ENCODE data around the gene FAM228B. TPM values are rescaled to one million over a fixed set of nuclear protein-coding genes. Genes with fewer than 3 reads are reported as not detected.

FAM228B gene
- 11.0 and 12.9 TPM in 2 replicates for total RNA-seq

GRCh38 chr2:24123195-24123921 lies at the start of gene FAM228B, which contains the start of gene PFN4:
Gene FAM228B (plus strand): TSS chr2:24123469. CDS start chr2:24124362, 893 bp downstream.
Gene PFN4 (minus strand): TSS chr2:24123334. CDS start chr2:24122535, 799 bp downstream.
- Histone ChIP-seq H3K4me3 (ENCODE audit: low read depth, low read length) (peak within 1 kb of the TSS; percentile 69), H3K36me3 (ENCODE audit: control insufficient read depth, insufficient read depth, low read length) (no peaks in the 10 kb centered on the region), H3K27me3 (ENCODE audit: control insufficient read depth, insufficient read depth, low read length) (no peaks in the 10 kb centered on the region)
- TF ChIP-seq, protein P1, sequence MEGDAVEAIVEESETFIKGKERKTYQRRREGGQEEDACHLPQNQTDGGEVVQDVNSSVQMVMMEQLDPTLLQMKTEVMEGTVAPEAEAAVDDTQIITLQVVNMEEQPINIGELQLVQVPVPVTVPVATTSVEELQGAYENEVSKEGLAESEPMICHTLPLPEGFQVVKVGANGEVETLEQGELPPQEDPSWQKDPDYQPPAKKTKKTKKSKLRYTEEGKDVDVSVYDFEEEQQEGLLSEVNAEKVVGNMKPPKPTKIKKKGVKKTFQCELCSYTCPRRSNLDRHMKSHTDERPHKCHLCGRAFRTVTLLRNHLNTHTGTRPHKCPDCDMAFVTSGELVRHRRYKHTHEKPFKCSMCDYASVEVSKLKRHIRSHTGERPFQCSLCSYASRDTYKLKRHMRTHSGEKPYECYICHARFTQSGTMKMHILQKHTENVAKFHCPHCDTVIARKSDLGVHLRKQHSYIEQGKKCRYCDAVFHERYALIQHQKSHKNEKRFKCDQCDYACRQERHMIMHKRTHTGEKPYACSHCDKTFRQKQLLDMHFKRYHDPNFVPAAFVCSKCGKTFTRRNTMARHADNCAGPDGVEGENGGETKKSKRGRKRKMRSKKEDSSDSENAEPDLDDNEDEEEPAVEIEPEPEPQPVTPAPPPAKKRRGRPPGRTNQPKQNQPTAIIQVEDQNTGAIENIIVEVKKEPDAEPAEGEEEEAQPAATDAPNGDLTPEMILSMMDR (IDR thresholded peaks at IDR 0.05; ENCODE audit: insufficient read depth, low read length, poor library complexity, severe bottlenecking), result no peak
- no peak for DNase-seq (ENCODE audit: low read depth)

DNA sequence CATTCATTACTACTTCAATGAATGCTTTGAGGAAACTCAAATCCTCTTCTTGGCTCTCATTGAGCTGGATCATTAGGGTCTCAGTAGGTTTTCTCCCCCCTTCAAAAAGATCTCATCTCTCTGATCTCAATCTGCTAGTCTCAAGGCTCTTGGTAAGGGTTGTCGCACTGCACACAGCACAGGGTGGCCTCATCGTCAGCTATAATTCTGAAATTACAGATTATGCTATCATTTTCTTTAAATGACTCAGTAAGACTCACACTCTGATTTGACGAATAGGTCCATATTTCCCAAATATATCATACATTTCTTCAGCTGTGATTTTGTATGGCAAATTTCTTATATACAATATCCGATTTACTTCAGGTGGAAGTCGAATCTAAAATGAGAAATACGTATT lies 49.5 kb upstream of the FAM228B start:
- TF ChIP-seq, protein P1 (IDR thresholded peaks at IDR 0.05; ENCODE audit: insufficient read depth, low read length, poor library complexity, severe bottlenecking), result no peak
- H3K36me3 ChIP-seq (ENCODE audit: control insufficient read depth, insufficient read depth, low read length), result peaks cover 1% of the 10 kb centered on the region
- no peak for DNase-seq (ENCODE audit: low read depth)

GRCh38 chr2:24075259-24075658 lies 48.0 kb upstream of the FAM228B start:
- TF ChIP-seq, protein P1 (IDR thresholded peaks at IDR 0.05; ENCODE audit: insufficient read depth, low read length, poor library complexity, severe bottlenecking), result no peak
- H3K36me3 ChIP-seq (ENCODE audit: control insufficient read depth, insufficient read depth, low read length), result no peaks in the 10 kb centered on the region
- H3K27me3 ChIP-seq (ENCODE audit: control insufficient read depth, insufficient read depth, low read length), result no peaks in the 10 kb centered on the region

More for the DNA sequence above, 49.5 kb upstream of the FAM228B start:
- Histone ChIP-seq H3K27me3 (ENCODE audit: control insufficient read depth, insufficient read depth, low read length) (no peaks in the 10 kb centered on the region), H3K4me3 (ENCODE audit: low read depth, low read length) (no peak overlapping the region)

GRCh38 chr2:24075915-24076848 lies 47.1 kb upstream of the FAM228B start, which contains the start of gene SF3B6:
Gene SF3B6 (minus strand): TSS chr2:24076326. CDS start chr2:24076229, 97 bp downstream.
- DNase-seq (ENCODE audit: low read depth), result peak; percentile 94
- no peaks in the 10 kb centered on the region for H3K36me3 ChIP-seq (ENCODE audit: control insufficient read depth, insufficient read depth, low read length)

More at GRCh38 chr2:24075259-24075658, 48.0 kb upstream of the FAM228B start:
- peak overlapping the region; percentile 85 for H3K4me3 ChIP-seq (ENCODE audit: low read depth, low read length)
- no peak for DNase-seq (ENCODE audit: low read depth)

GRCh38 chr2:24076849-24077534 lies 46.3 kb upstream of the FAM228B start:
- Histone ChIP-seq H3K36me3 (ENCODE audit: control insufficient read depth, insufficient read depth, low read length) (peaks cover under 1% of the 10 kb centered on the region), H3K4me3 (ENCODE audit: low read depth, low read length) (peak overlapping the region; percentile 85), H3K27me3 (ENCODE audit: control insufficient read depth, insufficient read depth, low read length) (no peaks in the 10 kb centered on the region)
- TF ChIP-seq, protein P1 (IDR thresholded peaks at IDR 0.05; ENCODE audit: insufficient read depth, low read length, poor library complexity, severe bottlenecking), result no peak
- DNase-seq (ENCODE audit: low read depth), result no peak

More at GRCh38 chr2:24075915-24076848, 47.1 kb upstream of the FAM228B start, which contains the start of gene SF3B6:
- H3K4me3 ChIP-seq (ENCODE audit: low read depth, low read length), result peak within 1 kb of the TSS; percentile 85
- no peaks in the 10 kb centered on the region for H3K27me3 ChIP-seq (ENCODE audit: control insufficient read depth, insufficient read depth, low read length)
- TF ChIP-seq, protein P1 (IDR thresholded peaks at IDR 0.05; ENCODE audit: insufficient read depth, low read length, poor library complexity, severe bottlenecking), result no peak

All from kidney epithelial cell (primary cell).